CD1c-positive myeloid dendritic cell (primary cell): Measurements from ENCODE around the gene EXOSC5.
A peak's percentile ranks its signal among the peaks of the same experiment; 100 is the strongest.
"Not testable (repeated sequence)": the region's sequence is repeated elsewhere in the genome, so short reads cannot be mapped to it uniquely, and the experiment has no call there.

Experiments
- DNase-seq: peaks from one replicate; pipeline ENCODE4 v3.0.0-alpha.2; 2016; ENCODE audit errors: extremely low spot score

The EXOSC5 gene

GRCh38 chr19:41346916-41347315, 50.2 kb downstream of the EXOSC5 start:
- DNase-seq: not testable (repeated sequence)

- no peak for DNase-seq
Measured at GRCh38 chr19:41344162-41344561, 53.0 kb downstream of the EXOSC5 start.

- DNase-seq: peak; percentile 32
Measured at GRCh38 chr19:41341669-41342490, 55.3 kb downstream of the EXOSC5 start.

- DNase-seq: no peak
Measured at GRCh38 chr19:41339936-41340335, 57.2 kb downstream of the EXOSC5 start.
